ENCODE data around the gene MUS81. TPM values are rescaled to one million over a fixed set of nuclear protein-coding genes. Genes with fewer than 3 reads are reported as not detected.

The MUS81 gene
- total RNA-seq, 1 donor from 2014 or later = 114 TPM

DNA sequence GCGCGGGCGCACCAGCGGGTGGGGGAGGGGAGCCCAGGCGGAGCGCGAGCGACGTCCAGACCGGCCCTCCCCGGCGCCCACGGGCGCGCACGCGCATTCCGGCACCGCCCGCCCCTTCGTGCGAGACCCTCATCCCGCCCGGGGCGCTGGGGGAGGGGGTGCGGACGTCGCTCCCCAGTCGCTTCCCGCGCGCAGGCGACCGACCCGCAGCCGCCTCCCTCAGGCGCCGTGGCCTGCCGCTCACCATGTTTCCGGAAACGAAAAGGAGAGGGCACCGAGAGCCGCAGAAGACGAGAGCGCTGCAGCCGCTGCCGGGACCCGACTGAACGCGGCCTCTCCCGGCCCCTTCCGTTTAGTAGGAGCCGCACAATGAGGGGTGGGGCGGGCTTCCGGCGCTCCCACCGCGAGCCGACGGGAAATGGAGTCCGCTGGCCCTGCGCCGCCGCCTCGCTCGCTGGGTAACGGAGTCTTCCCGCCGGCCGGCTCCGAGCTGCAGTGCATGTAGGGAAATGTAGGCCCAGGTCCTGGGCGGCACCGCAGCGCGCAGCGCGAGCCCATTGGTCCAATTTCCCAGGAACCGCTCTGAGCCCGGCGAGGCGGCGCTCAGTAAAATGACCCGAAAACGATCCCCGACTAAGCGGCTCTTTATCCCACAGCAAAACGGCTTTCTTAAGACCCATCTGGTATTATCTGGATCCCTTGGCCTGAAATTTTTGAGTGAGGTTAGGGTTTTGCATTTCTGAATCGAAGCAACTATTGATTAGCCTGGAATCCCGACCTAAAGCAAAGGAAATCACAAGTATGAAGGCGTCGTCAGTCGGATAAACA lies 2.2 kb upstream of the MUS81 start, which contains the start of gene CFL1:
Gene CFL1, minus strand, starts transcription at position 328 of the 828 bp plus-strand sequence. Its CDS starts 81 bp downstream, at position 247.
- H3K36me3 Mint-ChIP-seq (ENCODE audit: unreplicated experiment) = peaks cover 4% of the 10 kb centered on the region
- peak; percentile 98 for DNase-seq
- H3K27ac Mint-ChIP-seq (ENCODE audit: unreplicated experiment) = peak within 1 kb of the TSS; percentile 98
- H3K27me3 Mint-ChIP-seq (ENCODE audit: unreplicated experiment) = peaks cover 36% of the 10 kb centered on the region
- peak within 1 kb of the TSS; percentile 98 for H3K4me3 Mint-ChIP-seq (ENCODE audit: unreplicated experiment)
- peaks cover 38% of the 10 kb centered on the region for H3K9me3 Mint-ChIP-seq (ENCODE audit: unreplicated experiment)
- peaks cover 16% of the 10 kb centered on the region for H3K4me1 Mint-ChIP-seq (ENCODE audit: low read depth, unreplicated experiment)
- TF ChIP-seq, protein P1, sequence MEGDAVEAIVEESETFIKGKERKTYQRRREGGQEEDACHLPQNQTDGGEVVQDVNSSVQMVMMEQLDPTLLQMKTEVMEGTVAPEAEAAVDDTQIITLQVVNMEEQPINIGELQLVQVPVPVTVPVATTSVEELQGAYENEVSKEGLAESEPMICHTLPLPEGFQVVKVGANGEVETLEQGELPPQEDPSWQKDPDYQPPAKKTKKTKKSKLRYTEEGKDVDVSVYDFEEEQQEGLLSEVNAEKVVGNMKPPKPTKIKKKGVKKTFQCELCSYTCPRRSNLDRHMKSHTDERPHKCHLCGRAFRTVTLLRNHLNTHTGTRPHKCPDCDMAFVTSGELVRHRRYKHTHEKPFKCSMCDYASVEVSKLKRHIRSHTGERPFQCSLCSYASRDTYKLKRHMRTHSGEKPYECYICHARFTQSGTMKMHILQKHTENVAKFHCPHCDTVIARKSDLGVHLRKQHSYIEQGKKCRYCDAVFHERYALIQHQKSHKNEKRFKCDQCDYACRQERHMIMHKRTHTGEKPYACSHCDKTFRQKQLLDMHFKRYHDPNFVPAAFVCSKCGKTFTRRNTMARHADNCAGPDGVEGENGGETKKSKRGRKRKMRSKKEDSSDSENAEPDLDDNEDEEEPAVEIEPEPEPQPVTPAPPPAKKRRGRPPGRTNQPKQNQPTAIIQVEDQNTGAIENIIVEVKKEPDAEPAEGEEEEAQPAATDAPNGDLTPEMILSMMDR (IDR thresholded peaks at IDR 0.05; ENCODE audit: partially characterized antibody, unreplicated experiment) = no peak

DNA sequence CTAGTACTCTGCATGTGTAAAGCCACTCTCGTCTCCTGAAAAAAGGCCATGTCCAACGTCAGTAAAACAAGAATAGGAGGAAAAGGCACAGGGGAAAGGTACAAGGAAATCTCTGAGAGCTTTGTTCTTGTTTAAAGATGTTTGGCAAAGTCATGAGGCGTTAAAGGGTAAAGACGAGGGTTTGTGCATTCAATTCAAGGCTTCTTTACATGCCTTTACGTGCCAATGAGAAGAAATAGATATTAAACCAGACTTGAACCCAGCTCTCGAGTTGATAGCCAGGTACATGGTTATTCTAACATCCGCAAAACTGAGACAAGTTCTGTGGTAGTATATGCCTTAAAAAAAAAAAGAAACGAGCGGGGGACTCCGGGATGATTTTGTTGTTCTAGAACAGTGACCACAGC lies 1.5 kb upstream of the MUS81 start:
- TF ChIP-seq, protein P1 (IDR thresholded peaks at IDR 0.05; ENCODE audit: partially characterized antibody, unreplicated experiment) = no peak
- H3K27ac Mint-ChIP-seq (ENCODE audit: unreplicated experiment) = peak overlapping the region; percentile 98
- no peak for DNase-seq
- H3K4me3 Mint-ChIP-seq (ENCODE audit: unreplicated experiment) = peak overlapping the region; percentile 98
- peaks cover 38% of the 10 kb centered on the region for H3K9me3 Mint-ChIP-seq (ENCODE audit: unreplicated experiment)
- peaks cover 4% of the 10 kb centered on the region for H3K36me3 Mint-ChIP-seq (ENCODE audit: unreplicated experiment)
- peaks cover 36% of the 10 kb centered on the region for H3K27me3 Mint-ChIP-seq (ENCODE audit: unreplicated experiment)
- peaks cover 16% of the 10 kb centered on the region for H3K4me1 Mint-ChIP-seq (ENCODE audit: low read depth, unreplicated experiment)

DNA sequence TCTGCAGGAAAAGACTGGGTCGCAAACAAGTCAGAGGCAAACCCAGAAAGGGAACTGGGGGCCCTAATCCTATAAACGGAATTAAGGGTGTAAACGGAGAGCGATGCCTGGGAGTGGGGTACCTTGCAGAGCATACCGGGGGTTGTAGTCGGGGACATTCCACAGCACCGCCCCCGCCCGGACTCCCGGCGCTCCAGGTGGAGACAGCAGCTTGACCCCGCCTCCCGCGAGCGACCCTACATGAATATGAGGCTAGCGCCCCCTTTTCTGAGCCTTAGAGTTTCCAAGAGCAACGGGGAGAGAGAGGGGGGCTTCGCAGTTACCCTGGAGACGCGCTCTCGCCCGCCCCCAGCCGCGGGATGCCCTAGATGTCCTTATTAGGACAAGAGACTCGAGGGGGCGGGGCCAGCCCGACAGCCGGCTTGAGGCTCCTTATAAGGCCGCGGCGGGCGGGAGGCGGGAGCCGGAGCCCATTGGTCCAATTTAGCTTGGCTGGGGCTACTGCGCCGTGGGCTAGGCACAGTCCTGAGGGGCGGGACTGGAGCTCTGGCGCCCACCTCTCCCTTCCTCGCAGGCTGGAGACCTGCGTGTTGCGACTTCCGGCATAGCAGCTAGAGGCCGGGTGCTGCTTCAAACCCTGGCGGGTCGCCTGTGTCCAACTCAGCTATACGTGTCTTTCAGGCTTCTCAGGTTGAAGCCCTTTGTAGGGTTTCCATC lies 980 bp upstream of the MUS81 start:
- TF ChIP-seq, protein P1 (IDR thresholded peaks at IDR 0.05; ENCODE audit: partially characterized antibody, unreplicated experiment) = no peak
- peaks cover 16% of the 10 kb centered on the region for H3K4me1 Mint-ChIP-seq (ENCODE audit: low read depth, unreplicated experiment)
- peak overlapping the region; percentile 99 for H3K27ac Mint-ChIP-seq (ENCODE audit: unreplicated experiment)
- H3K36me3 Mint-ChIP-seq (ENCODE audit: unreplicated experiment) = peaks cover 4% of the 10 kb centered on the region
- H3K4me3 Mint-ChIP-seq (ENCODE audit: unreplicated experiment) = peak overlapping the region; percentile 98
- peaks cover 35% of the 10 kb centered on the region for H3K9me3 Mint-ChIP-seq (ENCODE audit: unreplicated experiment)
- peak; percentile 99 for DNase-seq
- H3K27me3 Mint-ChIP-seq (ENCODE audit: unreplicated experiment) = peaks cover 36% of the 10 kb centered on the region

DNA sequence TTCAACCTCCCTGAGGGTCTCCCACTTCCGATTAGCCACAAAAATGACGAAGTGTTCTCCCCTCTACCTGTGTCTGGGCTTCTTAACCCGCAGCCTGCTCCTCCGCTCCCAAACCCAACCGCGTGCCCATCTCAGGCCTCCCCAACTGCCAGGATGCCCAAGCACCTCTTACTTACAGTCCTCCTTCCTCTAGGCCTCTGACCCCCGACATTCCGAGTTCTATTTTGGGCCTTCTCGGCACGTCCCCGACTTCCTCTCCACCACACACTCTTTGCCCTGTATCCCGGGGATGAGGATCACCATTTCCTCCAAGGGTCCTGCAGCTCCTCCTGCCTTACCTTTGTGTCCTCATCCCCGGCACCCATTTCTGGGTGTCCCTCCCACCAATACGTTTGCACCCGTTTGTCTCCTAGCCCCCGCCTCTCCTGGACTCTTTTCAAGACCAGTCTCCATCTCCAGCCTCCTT lies 388 bp upstream of the MUS81 start:
- TF ChIP-seq, protein P1 (IDR thresholded peaks at IDR 0.05; ENCODE audit: partially characterized antibody, unreplicated experiment) = no peak
- H3K27me3 Mint-ChIP-seq (ENCODE audit: unreplicated experiment) = peaks cover 36% of the 10 kb centered on the region
- peaks cover 11% of the 10 kb centered on the region for H3K4me1 Mint-ChIP-seq (ENCODE audit: low read depth, unreplicated experiment)
- H3K4me3 Mint-ChIP-seq (ENCODE audit: unreplicated experiment) = peak overlapping the region; percentile 98
- peaks cover 4% of the 10 kb centered on the region for H3K36me3 Mint-ChIP-seq (ENCODE audit: unreplicated experiment)
- H3K27ac Mint-ChIP-seq (ENCODE audit: unreplicated experiment) = peak overlapping the region; percentile 99
- no peak for DNase-seq
- H3K9me3 Mint-ChIP-seq (ENCODE audit: unreplicated experiment) = peaks cover 35% of the 10 kb centered on the region

Data from glutamatergic neuron (in vitro differentiated cells).